Neutrophil (primary cell): Measurements from ENCODE around the gene HOXA10.

Source experiments
- H3K27ac ChIP-seq: fragments of 200-600 bp; sonication (generic); 2 replicates; pipeline ENCODE4 v1.5.1; 2016; ENCODE audit warnings: mild to moderate bottlenecking, moderate library complexity
- H3K27me3 ChIP-seq: fragments of 200-600 bp; sonication (generic); 2 replicates; pipeline ENCODE4 v1.6.0; 2016; ENCODE audit warnings: mild to moderate bottlenecking
- H3K36me3 ChIP-seq: fragments of 200-600 bp; sonication (generic); 2 replicates; pipeline ENCODE4 v1.5.1; 2017
- H3K4me1 ChIP-seq, 2 experiments: fragments of 200-600 bp in 1 of 2; sonication (generic) in 1 of 2; 1 replicate in 1 of 2; 2 replicates in 1 of 2; pipeline versions ENCODE4 v1.5.1 to v1.6.1; 2013 to 2016; ENCODE audit warnings: low read depth in 1 of 2, low read length in 1 of 2, mild to moderate bottlenecking in 1 of 2, moderate library complexity in 1 of 2; ENCODE audit not compliant: control insufficient read depth in 1 of 2, insufficient read depth in 1 of 2
- H3K4me3 ChIP-seq, 2 experiments: fragments of 200-600 bp in 1 of 2; sonication (generic) in 1 of 2; 1 replicate in 1 of 2; 2 replicates in 1 of 2; pipeline ENCODE4 v1.5.1; 2013 to 2016; ENCODE audit warnings: low read depth in 1 of 2, low read length in 1 of 2, mild to moderate bottlenecking in 1 of 2, moderate library complexity in 1 of 2
- H3K9me3 ChIP-seq: fragments of 200-600 bp; sonication (generic); 2 replicates; pipeline ENCODE4 v1.5.1; 2016
- TF ChIP-seq, protein P1 (sequence below): fragments of 200-600 bp; sonication (generic); IDR thresholded peaks from 2 replicates; pipeline ENCODE4 v1.5.1; 2016; ENCODE audit warnings: antibody characterized with exemption

Gene HOXA10

GRCh38 chr7:27161721-27162560 lies 12.2 kb downstream of the HOXA10 start:
- H3K4me1 ChIP-seq: peaks cover 54 to 78% of the 10 kb centered on the region in 2 experiments
- H3K27me3 ChIP-seq: peaks cover 100% of the 10 kb centered on the region

DNA sequence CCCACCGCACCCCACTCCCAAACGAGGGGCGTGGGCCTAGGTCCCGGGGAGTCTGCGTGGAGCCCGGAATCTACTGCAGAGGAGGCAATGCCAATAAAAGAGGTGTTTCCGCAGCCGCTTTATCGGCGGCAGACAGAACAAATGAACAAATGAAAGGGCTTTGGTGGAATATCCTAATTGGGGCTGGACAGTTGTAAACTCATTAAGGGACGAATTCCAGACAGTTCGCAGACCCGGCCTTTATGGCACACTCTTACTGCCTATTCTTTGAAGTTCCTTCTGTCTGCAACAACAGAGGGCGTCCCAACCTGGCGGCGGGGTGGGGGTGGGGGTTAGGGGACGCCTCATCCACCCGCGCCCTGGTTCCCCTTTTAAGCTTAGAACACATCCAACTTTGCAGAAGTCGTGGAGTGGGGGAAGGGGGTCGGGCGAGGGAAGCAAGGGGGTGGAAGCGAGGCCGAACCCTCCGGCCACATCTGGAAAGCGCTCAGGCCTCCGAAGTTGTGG lies 12.9 kb downstream of the HOXA10 start:
- TF ChIP-seq, protein P1, sequence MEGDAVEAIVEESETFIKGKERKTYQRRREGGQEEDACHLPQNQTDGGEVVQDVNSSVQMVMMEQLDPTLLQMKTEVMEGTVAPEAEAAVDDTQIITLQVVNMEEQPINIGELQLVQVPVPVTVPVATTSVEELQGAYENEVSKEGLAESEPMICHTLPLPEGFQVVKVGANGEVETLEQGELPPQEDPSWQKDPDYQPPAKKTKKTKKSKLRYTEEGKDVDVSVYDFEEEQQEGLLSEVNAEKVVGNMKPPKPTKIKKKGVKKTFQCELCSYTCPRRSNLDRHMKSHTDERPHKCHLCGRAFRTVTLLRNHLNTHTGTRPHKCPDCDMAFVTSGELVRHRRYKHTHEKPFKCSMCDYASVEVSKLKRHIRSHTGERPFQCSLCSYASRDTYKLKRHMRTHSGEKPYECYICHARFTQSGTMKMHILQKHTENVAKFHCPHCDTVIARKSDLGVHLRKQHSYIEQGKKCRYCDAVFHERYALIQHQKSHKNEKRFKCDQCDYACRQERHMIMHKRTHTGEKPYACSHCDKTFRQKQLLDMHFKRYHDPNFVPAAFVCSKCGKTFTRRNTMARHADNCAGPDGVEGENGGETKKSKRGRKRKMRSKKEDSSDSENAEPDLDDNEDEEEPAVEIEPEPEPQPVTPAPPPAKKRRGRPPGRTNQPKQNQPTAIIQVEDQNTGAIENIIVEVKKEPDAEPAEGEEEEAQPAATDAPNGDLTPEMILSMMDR: peak; percentile 53
- Histone ChIP-seq H3K4me3 (peak overlapping the region; percentile 74 to 85), H3K27me3 (peaks cover 100% of the 10 kb centered on the region), H3K27ac (peak overlapping the region; percentile 40), H3K36me3 (no peaks in the 10 kb centered on the region), H3K9me3 (no peaks in the 10 kb centered on the region), H3K4me1 (peaks cover 51 to 78% of the 10 kb centered on the region in 2 experiments)

More at GRCh38 chr7:27161721-27162560, 12.2 kb downstream of the HOXA10 start:
- H3K9me3 ChIP-seq: no peaks in the 10 kb centered on the region
- TF ChIP-seq, protein P1: no peak
- peak overlapping the region in 1 of 2 experiments; percentile 85 for H3K4me3 ChIP-seq
- no peaks in the 10 kb centered on the region for H3K36me3 ChIP-seq
- peak overlapping the region; percentile 40 for H3K27ac ChIP-seq

- peaks cover 100% of the 10 kb centered on the region for H3K27me3 ChIP-seq
Measured at GRCh38 chr7:27160546-27161213, 13.4 kb downstream of the HOXA10 start.

DNA sequence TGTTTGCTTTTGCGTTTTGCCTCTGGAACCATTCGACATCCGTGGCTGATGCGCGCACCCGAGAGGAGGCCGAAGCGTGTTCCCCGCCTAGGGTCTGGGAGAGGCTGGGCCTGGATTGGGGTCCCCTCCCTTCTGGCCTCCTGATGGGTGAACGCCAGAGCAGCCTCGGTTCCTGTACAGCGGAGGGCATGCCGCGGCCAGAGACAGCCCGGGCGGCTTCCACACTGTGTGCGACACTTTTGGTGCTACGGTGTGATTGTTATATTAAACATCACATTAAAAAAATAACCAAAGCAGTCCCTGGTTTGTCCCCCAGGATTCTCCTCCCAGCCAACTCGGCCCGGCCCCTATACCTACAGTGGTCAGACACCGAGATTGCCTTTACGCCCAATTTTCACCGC lies 14.0 kb downstream of the HOXA10 start:
- H3K4me3 ChIP-seq: peak overlapping the region in 1 of 2 experiments; percentile 85
- TF ChIP-seq, protein P1: no peak
- peaks cover 50 to 78% of the 10 kb centered on the region in 2 experiments for H3K4me1 ChIP-seq
- no peaks in the 10 kb centered on the region for H3K9me3 ChIP-seq
- H3K36me3 ChIP-seq: no peaks in the 10 kb centered on the region
- peaks cover 100% of the 10 kb centered on the region for H3K27me3 ChIP-seq
- H3K27ac ChIP-seq: no peak overlapping the region

More at GRCh38 chr7:27160546-27161213, 13.4 kb downstream of the HOXA10 start:
- Histone ChIP-seq H3K36me3 (no peaks in the 10 kb centered on the region), H3K4me1 (peaks cover 51 to 78% of the 10 kb centered on the region in 2 experiments), H3K4me3 (peak overlapping the region; percentile 74 to 85), H3K9me3 (no peaks in the 10 kb centered on the region), H3K27ac (peak overlapping the region; percentile 40)
- TF ChIP-seq, protein P1: peak; percentile 98

GRCh38 chr7:27159266-27160144 lies 14.6 kb downstream of the HOXA10 start:
- TF ChIP-seq, protein P1: no peak
- no peak overlapping the region for H3K4me3 ChIP-seq
- H3K36me3 ChIP-seq: no peaks in the 10 kb centered on the region
- H3K4me1 ChIP-seq: peaks cover 44 to 76% of the 10 kb centered on the region in 2 experiments
- no peak overlapping the region for H3K27ac ChIP-seq
- H3K27me3 ChIP-seq: peaks cover 100% of the 10 kb centered on the region
- no peaks in the 10 kb centered on the region for H3K9me3 ChIP-seq
